B cell (primary cell): ENCODE measurements around the gene BEAN1. TPM values are rescaled to one million over a fixed set of nuclear protein-coding genes. Genes with fewer than 3 reads are reported as not detected.

Experiments
- ATAC-seq: fragments of 200-7000 bp; cut with Tn5 transposase; one replicate; pipeline ENCODE4 v1.10.0; 2021; ENCODE audit warnings: low read depth, mild to moderate bottlenecking, moderate number of reproducible peaks, moderate library complexity
- CTCF ChIA-PET: fragments of 350-600 bp; sonication (Branson Sonifier 250); formaldehyde crosslinking; loops from one replicate; lab custom pipeline; 2021; ENCODE audit warnings: antibody characterized with exemption, inconsistent platforms; lab: Charles Lee
- POLR2A ChIA-PET: fragments of 350-600 bp; sonication (Branson Sonifier 250); formaldehyde crosslinking; loops from one replicate; lab custom pipeline; 2021; ENCODE audit warnings: antibody characterized with exemption; lab: Charles Lee
- DNase-seq: peaks from one replicate; pipeline ENCODE4 v3.0.0; 2013
- H2AFZ ChIP-seq: 2 replicates; pipeline ENCODE4 v1.6.1; 2012; ENCODE audit warnings: mild to moderate bottlenecking, low read depth, low read length; ENCODE audit not compliant: insufficient read depth, poor library complexity, severe bottlenecking
- H3K27ac ChIP-seq, 2 donors: 1 replicate in 1 of 2; 2 replicates in 1 of 2; pipeline ENCODE4 v1.5.1; 2012 to 2013; ENCODE audit warnings: low read length in 2 of 2, mild to moderate bottlenecking in 2 of 2, moderate library complexity in 1 of 2
- H3K27me3 ChIP-seq, 4 experiments: fragments of 200-600 bp in 1 of 4; sonication (generic) in 1 of 4; replicated peaks in 1 of 4; 1 replicate in 2 of 4; 2 replicates in 2 of 4; pipeline versions ENCODE4 v1.6.1 to v1.7.0; 2013 to 2016; ENCODE audit warnings: low read length in 3 of 4, mild to moderate bottlenecking in 2 of 4, mixed read lengths in 1 of 4, moderate library complexity in 1 of 4; ENCODE audit not compliant: insufficient read depth in 4 of 4, control insufficient read depth in 3 of 4; ENCODE audit errors: control extremely low read depth in 1 of 4
- H3K36me3 ChIP-seq, 2 experiments: replicated peaks in 1 of 2; 1 replicate in 1 of 2; 2 replicates in 1 of 2; pipeline versions ENCODE4 v1.6.1 to v1.7.1; 2013; ENCODE audit warnings: low read length in 1 of 2; ENCODE audit not compliant: insufficient read depth in 2 of 2, control insufficient read depth in 1 of 2; ENCODE audit errors: control extremely low read depth in 1 of 2, extremely low read depth in 1 of 2
- H3K4me1 ChIP-seq, 2 donors: fragments of 200-600 bp in 1 of 2; sonication (generic) in 1 of 2; 1 replicate in 1 of 2; 2 replicates in 1 of 2; pipeline versions ENCODE4 v1.5.1 to v1.6.1; 2013 to 2017; ENCODE audit warnings: low read length in 2 of 2; ENCODE audit not compliant: control insufficient read depth in 2 of 2, insufficient read depth in 2 of 2
- H3K4me2 ChIP-seq: replicated peaks from 2 replicates; pipeline ENCODE3; 2012; ENCODE audit warnings: mild to moderate bottlenecking, low read depth, low read length; ENCODE audit not compliant: poor library complexity, severe bottlenecking
- H3K4me3 ChIP-seq, 5 experiments: fragments of 200-600 bp in 1 of 5; sonication (generic) in 1 of 5; 1 replicate in 3 of 5; 2 replicates in 2 of 5; pipeline versions ENCODE4 v1.5.1 to v1.7.0; 2011 to 2016; ENCODE audit warnings: low read length in 4 of 5, mild to moderate bottlenecking in 4 of 5, low read depth in 2 of 5, control low read depth in 1 of 5, moderate library complexity in 1 of 5; ENCODE audit not compliant: insufficient read depth in 1 of 5; ENCODE audit errors: control extremely low read depth in 1 of 5, extremely low read depth in 1 of 5
- H3K79me2 ChIP-seq: fragments of 200-600 bp; sonication (generic); one replicate; pipeline ENCODE4 v1.6.0; 2016; ENCODE audit warnings: low read length; ENCODE audit not compliant: control insufficient read depth, insufficient read depth
- H3K9ac ChIP-seq: fragments of 200-600 bp; sonication (generic); 2 replicates; pipeline ENCODE4 v1.6.1; 2017; ENCODE audit warnings: mild to moderate bottlenecking, low read length, moderate library complexity
- H3K9me3 ChIP-seq, 3 donors: one replicate each; pipeline versions ENCODE4 v1.6.1 to v1.7.1; 2013; ENCODE audit warnings: low read length in 2 of 3; ENCODE audit not compliant: control insufficient read depth in 2 of 3, insufficient read depth in 1 of 3; ENCODE audit errors: control extremely low read depth in 1 of 3
- H4K20me1 ChIP-seq: 2 replicates; pipeline ENCODE4 v1.6.0; 2012; ENCODE audit warnings: mild to moderate bottlenecking, low read length; ENCODE audit not compliant: insufficient read depth, control insufficient read depth, poor library complexity, severe bottlenecking
- H3K27ac Mint-ChIP-seq: one replicate; pipeline ENCODE4 v1.8.0; 2021; ENCODE audit warnings: mixed read lengths
- H3K27me3 Mint-ChIP-seq: one replicate; pipeline ENCODE4 v1.8.0; 2021; ENCODE audit warnings: mixed read lengths
- H3K4me1 Mint-ChIP-seq: one replicate; pipeline ENCODE4 v1.8.0; 2021; ENCODE audit warnings: mixed read lengths
- H3K4me3 Mint-ChIP-seq: one replicate; pipeline ENCODE4 v1.8.0; 2021; ENCODE audit warnings: mixed read lengths
- H3K9me3 Mint-ChIP-seq: one replicate; pipeline ENCODE4 v1.8.0; 2022; ENCODE audit warnings: mixed read lengths; ENCODE audit not compliant: insufficient read depth
- CTCF ChIP-seq: fragments of 200-600 bp; IDR thresholded peaks from one replicate; pipeline ENCODE4 v1.8.0; 2022; ENCODE audit warnings: antibody characterized with exemption, mild to moderate bottlenecking
- EZH2 ChIP-seq: IDR thresholded peaks from 2 replicates; pipeline ENCODE4 v1.6.1; 2012; ENCODE audit warnings: borderline replicate concordance, low read depth, mild to moderate bottlenecking, moderate library complexity, low read length; ENCODE audit not compliant: insufficient read depth, poor library complexity, severe bottlenecking
- WGBS: methylation state at CpG from one replicate; pipeline ENCODE4 v1.1.5; 2013; ENCODE audit warnings: missing lambda C conversion rate; ENCODE audit not compliant: insufficient coverage; 5-methylcytosine and 5-hydroxymethylcytosine counted together
- intact Hi-C: fragments of 100-400 bp; cut with micrococcal nuclease; formaldehyde crosslinking; loops from one replicate; pipeline ENCODE4 v1.10.0; 2022
- polyA plus RNA-seq: library from polyadenylated mRNA; depleted of rRNA; stranded (reverse); fragments of >200 nt; gene quantifications from 2 replicates; pipeline ENCODE4 v1.2.3, GENCODE V29; 2012
- total RNA-seq, 2 donors: library from RNA; stranded (reverse); fragments of 120-200 nt in 1 of 2; gene quantifications; 1 replicate in 1 of 2; 2 replicates in 1 of 2; pipeline versions ENCODE4 v1.2.3 to v1.2.4, GENCODE V29; 2013 to 2022

The BEAN1 gene
- total and polyA plus RNA-seq, 2 donors (not counting 1 experiment from before 2014, with no cell fraction given) = not detected

- Histone ChIP-seq H3K36me3 (no peaks in the 10 kb centered on the region), H3K9me3 (no peaks in the 10 kb centered on the region), H3K9ac (no peak overlapping the region), H3K79me2 (no peaks in the 10 kb centered on the region), H3K27me3 (peaks cover 0 to 10% (median 5%) of the 10 kb centered on the region in 4 experiments), H3K27ac (no peak overlapping the region), H2AFZ (no peak overlapping the region), H3K4me2 (peak overlapping the region; percentile 26), H3K4me1 (peaks cover 16 to 21% of the 10 kb centered on the region in 2 donors), H3K4me3 (no peak overlapping the region), H4K20me1 (no peaks in the 10 kb centered on the region)
- ATAC-seq (no peak), DNase-seq (no peak)
- POLR2A ChIA-PET = no interaction called here
- intact Hi-C loops = no loop called here
- TF ChIP-seq EZH2 = no peak
- TF ChIP-seq CTCF = no peak
- H3K4me1 Mint-ChIP-seq = peaks cover 19% of the 10 kb centered on the region
- H3K27me3 Mint-ChIP-seq = peaks cover 17% of the 10 kb centered on the region
- no peak overlapping the region for H3K4me3 Mint-ChIP-seq
- 100% methylated on average over 2 of the region's 2 CpGs for WGBS
- H3K27ac Mint-ChIP-seq = no peak overlapping the region
- H3K9me3 Mint-ChIP-seq = no peaks in the 10 kb centered on the region
- CTCF ChIA-PET = interaction anchor here (1.1 to 10.5 kb wide), 9 partner anchors 8 to 394 kb away, joined by 3 to 91 read pairs (median 3); no protein-coding TSS in a partner anchor
These were observed 48.1 kb downstream of the BEAN1 start for GRCh38 chr16:66475232-66475631.

- H2AFZ ChIP-seq = no peak overlapping the region
- 65% methylated on average over 6 of the region's 8 CpGs for WGBS
- POLR2A ChIA-PET = no interaction called here
These were observed 49.4 kb downstream of the BEAN1 start for GRCh38 chr16:66476328-66477027.

More at GRCh38 chr16:66476328-66477027, 49.4 kb downstream of the BEAN1 start:
- CTCF ChIA-PET = interaction anchor here (0.6 to 10.5 kb wide), 24 partner anchors 11 to 391 kb away, joined by 3 to 91 read pairs (median 4); partner anchors contain the start of gene CKLF
- DNase-seq = peak; percentile 47
- peaks cover 0 to 6% (median 3%) of the 10 kb centered on the region in 4 experiments for H3K27me3 ChIP-seq
- no peaks in the 10 kb centered on the region for H3K9me3 ChIP-seq
- no peak for ATAC-seq
- H4K20me1 ChIP-seq = no peaks in the 10 kb centered on the region
- H3K4me1 Mint-ChIP-seq = peaks cover 19% of the 10 kb centered on the region
- H3K79me2 ChIP-seq = no peaks in the 10 kb centered on the region
- no peak overlapping the region for H3K27ac ChIP-seq
- TF ChIP-seq EZH2 (no peak), CTCF (no peak)
- peaks cover 14% of the 10 kb centered on the region for H3K27me3 Mint-ChIP-seq
- no peak overlapping the region for H3K4me3 Mint-ChIP-seq
- peaks cover 16 to 21% of the 10 kb centered on the region in 2 donors for H3K4me1 ChIP-seq
- no peak overlapping the region for H3K27ac Mint-ChIP-seq
- no peaks in the 10 kb centered on the region for H3K36me3 ChIP-seq
- H3K9me3 Mint-ChIP-seq = no peaks in the 10 kb centered on the region
- no peak overlapping the region for H3K4me2 ChIP-seq
- H3K4me3 ChIP-seq = no peak overlapping the region
- no peak overlapping the region for H3K9ac ChIP-seq
- intact Hi-C loops = no loop called here
